ENCODE results near the gene NLRP10.

GRCh38 chr11:7974668-7975067 lies 9.4 kb upstream of the NLRP10 start:
- TF ChIP-seq EZH2phosphoT487 (IDR thresholded peaks at IDR 0.05; ENCODE audit: insufficient read depth, low read depth) (no peak), EZH2 (IDR thresholded peaks at IDR 0.05; ENCODE audit: insufficient read depth, poor library complexity, severe bottlenecking) (no peak)

Measured in GM23248 (cell line).